Uterus (tissue), 2 donors: ENCODE results near the gene LPP.

Source experiments
- CTCF ChIP-seq, 4 experiments: fragments of 200-600 bp in 2 of 4; fragments of 450-650 bp in 2 of 4; sonication (generic) in 2 of 4; IDR thresholded peaks; one replicate each; pipeline ENCODE4 v1.5.1; 2016 to 2019; ENCODE audit warnings: antibody characterized with exemption in 4 of 4, mild to moderate bottlenecking in 2 of 4, moderate library complexity in 1 of 4
- POLR2A ChIP-seq, 2 donors: fragments of 450-650 bp; IDR thresholded peaks; one replicate each; pipeline ENCODE4 v1.6.1; 2016; ENCODE audit warnings: antibody characterized with exemption in 2 of 2, mild to moderate bottlenecking in 1 of 2, moderate library complexity in 1 of 2

DNA sequence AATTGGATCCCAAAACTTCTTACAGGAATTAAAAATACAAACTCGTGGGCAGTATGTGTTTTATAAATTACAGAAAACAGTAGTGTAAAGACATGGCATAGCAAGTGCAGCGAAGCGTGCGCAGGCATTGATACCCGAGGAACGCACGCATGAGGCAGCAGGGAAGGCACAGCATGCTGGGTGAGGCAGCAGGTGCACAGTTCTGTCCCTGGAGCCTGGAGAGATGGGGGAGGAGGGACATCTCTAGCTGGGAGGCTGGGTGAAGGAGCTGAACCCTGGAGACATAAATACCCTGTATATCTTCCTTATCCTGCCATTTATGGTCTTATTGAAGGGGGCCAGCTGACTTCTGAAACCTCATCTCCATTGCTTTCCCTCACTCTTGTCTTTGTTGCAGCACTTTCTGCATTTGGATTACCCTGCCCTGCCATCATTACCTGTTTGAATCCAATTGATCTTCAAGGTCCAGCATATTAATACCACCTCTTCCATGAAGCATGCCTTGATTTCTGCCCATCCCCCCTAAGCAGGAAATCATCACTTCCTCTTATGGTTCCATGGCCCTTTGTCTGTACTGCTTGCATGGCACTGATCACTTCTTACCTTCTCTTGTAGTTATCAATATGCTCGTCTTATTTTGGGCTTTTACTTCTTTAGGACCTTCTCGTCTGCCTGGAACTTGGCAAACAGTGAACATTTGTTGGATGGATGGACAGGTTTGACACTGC, 20.5 kb downstream of the LPP start:
- TF ChIP-seq CTCF (IDR thresholded peaks at IDR 0.05) (no peak), POLR2A (IDR thresholded peaks at IDR 0.05) (no peak)
